OCI-LY1 (cell line): ENCODE data around the gene PARD3.

Experiments
- H2AFZ ChIP-seq: fragments of 200-600 bp; sonication (generic), shearing (Covaris generic); 2 replicates; pipeline ENCODE4 v1.6.0; 2014; ENCODE audit warnings: antibody characterized with exemption, mild to moderate bottlenecking, low read length
- H3F3A ChIP-seq: fragments of 200-600 bp; sonication (generic), shearing (Covaris generic); 2 replicates; pipeline ENCODE4 v1.6.0; 2014; ENCODE audit warnings: mild to moderate bottlenecking, antibody characterized with exemption, low read length, moderate library complexity; ENCODE audit not compliant: insufficient read depth
- H3K27ac ChIP-seq: fragments of 200-600 bp; sonication (generic); 2 replicates; pipeline ENCODE4 v1.5.1; 2014; ENCODE audit warnings: low read length, mixed run types, mild to moderate bottlenecking, low read depth; ENCODE audit not compliant: poor library complexity, severe bottlenecking
- H3K27me3 ChIP-seq: fragments of 200-600 bp; sonication (generic); 2 replicates; pipeline ENCODE4 v1.6.0; 2014; ENCODE audit warnings: antibody characterized with exemption, mild to moderate bottlenecking, low read length, moderate library complexity; ENCODE audit not compliant: insufficient read depth
- H3K36me3 ChIP-seq: fragments of 200-600 bp; sonication (generic); 2 replicates; pipeline ENCODE4 v1.6.1; 2014; ENCODE audit warnings: mild to moderate bottlenecking, antibody characterized with exemption, low read length, moderate library complexity, mixed read lengths; ENCODE audit not compliant: insufficient read depth
- H3K4me1 ChIP-seq: fragments of 200-600 bp; sonication (generic); 2 replicates; pipeline ENCODE4 v1.5.1; 2014; ENCODE audit warnings: mild to moderate bottlenecking, low read length, moderate library complexity; ENCODE audit not compliant: insufficient read depth, severe bottlenecking
- H3K4me2 ChIP-seq: fragments of 200-600 bp; sonication (generic), shearing (Covaris generic); 2 replicates; pipeline ENCODE4 v1.6.1; 2014; ENCODE audit warnings: low read length
- H3K4me3 ChIP-seq: fragments of 200-600 bp; sonication (generic); 2 replicates; pipeline ENCODE4 v1.5.1; 2014; ENCODE audit warnings: low read length, low read depth, mild to moderate bottlenecking, mixed read lengths; ENCODE audit not compliant: poor library complexity, severe bottlenecking
- H3K79me2 ChIP-seq: fragments of 200-600 bp; shearing (Covaris generic); 2 replicates; pipeline ENCODE4 v1.6.1; 2016; ENCODE audit warnings: mixed run types, low read length, mixed read lengths; ENCODE audit not compliant: insufficient read depth
- H3K9ac ChIP-seq: fragments of 200-600 bp; sonication (generic), shearing (Covaris generic); 2 replicates; pipeline ENCODE4 v1.6.1; 2014; ENCODE audit warnings: mild to moderate bottlenecking, low read length, mixed read lengths
- H3K9me2 ChIP-seq: fragments of 200-600 bp; sonication (generic), shearing (Covaris generic); 2 replicates; pipeline ENCODE4 v1.6.1; 2014; ENCODE audit warnings: low read depth, mild to moderate bottlenecking, low read length, mixed read lengths
- H3K9me3 ChIP-seq: fragments of 200-600 bp; shearing (Covaris generic); 2 replicates; pipeline ENCODE4 v1.6.1; 2014; ENCODE audit warnings: low read length, mixed read lengths
- H4K20me1 ChIP-seq: fragments of 200-600 bp; sonication (generic), shearing (Covaris generic); 2 replicates; pipeline ENCODE4 v1.6.0; 2016; ENCODE audit warnings: mild to moderate bottlenecking, low read length; ENCODE audit not compliant: insufficient read depth
- EZH2 ChIP-seq: fragments of 200-600 bp; sonication (generic), shearing (Covaris generic); IDR thresholded peaks from 2 replicates; pipeline ENCODE4 v1.8.0; 2017; ENCODE audit warnings: borderline replicate concordance, mixed run types, mild to moderate bottlenecking, antibody characterized with exemption, low read length, moderate library complexity, mixed read lengths
- TF ChIP-seq, protein P1 (sequence below): fragments of 200-600 bp; sonication (generic), shearing (Covaris generic); IDR thresholded peaks from 2 replicates; pipeline ENCODE4 v1.5.1; 2017; ENCODE audit warnings: mild to moderate bottlenecking, antibody characterized with exemption, low read length, moderate library complexity, mixed read lengths

PARD3 gene

GRCh38 chr10:34474555-34475273, 340.4 kb downstream of the PARD3 start:
- Histone ChIP-seq H3K4me2 (no peak overlapping the region), H3K9ac (no peak overlapping the region), H3K9me3 (no peaks in the 10 kb centered on the region), H3K4me1 (no peaks in the 10 kb centered on the region), H3K4me3 (no peak overlapping the region), H3K79me2 (no peaks in the 10 kb centered on the region), H3K9me2 (no peaks in the 10 kb centered on the region), H3K27ac (no peak overlapping the region), H3K27me3 (no peaks in the 10 kb centered on the region; the same call in 1 of the 2 replicates), H3F3A (no peaks in the 10 kb centered on the region), H3K36me3 (no peaks in the 10 kb centered on the region), H2AFZ (no peak overlapping the region), H4K20me1 (no peaks in the 10 kb centered on the region)
- TF ChIP-seq EZH2 = no peak

- Histone ChIP-seq H3K4me1 (no peaks in the 10 kb centered on the region), H3K27me3 (no peaks in the 10 kb centered on the region; the same call in 1 of the 2 replicates), H4K20me1 (no peaks in the 10 kb centered on the region), H3K79me2 (no peaks in the 10 kb centered on the region), H2AFZ (no peak overlapping the region), H3K9ac (no peak overlapping the region), H3K4me3 (no peak overlapping the region), H3K36me3 (no peaks in the 10 kb centered on the region), H3K27ac (no peak overlapping the region), H3K9me2 (no peaks in the 10 kb centered on the region), H3K9me3 (no peaks in the 10 kb centered on the region), H3F3A (no peaks in the 10 kb centered on the region), H3K4me2 (no peak overlapping the region)
- TF ChIP-seq EZH2 = no peak
- TF ChIP-seq, protein P1, sequence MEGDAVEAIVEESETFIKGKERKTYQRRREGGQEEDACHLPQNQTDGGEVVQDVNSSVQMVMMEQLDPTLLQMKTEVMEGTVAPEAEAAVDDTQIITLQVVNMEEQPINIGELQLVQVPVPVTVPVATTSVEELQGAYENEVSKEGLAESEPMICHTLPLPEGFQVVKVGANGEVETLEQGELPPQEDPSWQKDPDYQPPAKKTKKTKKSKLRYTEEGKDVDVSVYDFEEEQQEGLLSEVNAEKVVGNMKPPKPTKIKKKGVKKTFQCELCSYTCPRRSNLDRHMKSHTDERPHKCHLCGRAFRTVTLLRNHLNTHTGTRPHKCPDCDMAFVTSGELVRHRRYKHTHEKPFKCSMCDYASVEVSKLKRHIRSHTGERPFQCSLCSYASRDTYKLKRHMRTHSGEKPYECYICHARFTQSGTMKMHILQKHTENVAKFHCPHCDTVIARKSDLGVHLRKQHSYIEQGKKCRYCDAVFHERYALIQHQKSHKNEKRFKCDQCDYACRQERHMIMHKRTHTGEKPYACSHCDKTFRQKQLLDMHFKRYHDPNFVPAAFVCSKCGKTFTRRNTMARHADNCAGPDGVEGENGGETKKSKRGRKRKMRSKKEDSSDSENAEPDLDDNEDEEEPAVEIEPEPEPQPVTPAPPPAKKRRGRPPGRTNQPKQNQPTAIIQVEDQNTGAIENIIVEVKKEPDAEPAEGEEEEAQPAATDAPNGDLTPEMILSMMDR = no peak
Measured at GRCh38 chr10:34474009-34474376, 341.1 kb downstream of the PARD3 start.

GRCh38 chr10:34473174-34474008, 341.7 kb downstream of the PARD3 start:
- Histone ChIP-seq H3K27me3 (no peaks in the 10 kb centered on the region; the same call in 1 of the 2 replicates), H3K36me3 (no peaks in the 10 kb centered on the region), H3K4me1 (no peaks in the 10 kb centered on the region), H2AFZ (no peak overlapping the region), H3F3A (no peaks in the 10 kb centered on the region), H3K4me3 (no peak overlapping the region), H3K79me2 (no peaks in the 10 kb centered on the region), H4K20me1 (no peaks in the 10 kb centered on the region), H3K4me2 (no peak overlapping the region), H3K9ac (no peak overlapping the region), H3K9me3 (no peaks in the 10 kb centered on the region), H3K9me2 (no peaks in the 10 kb centered on the region), H3K27ac (no peak overlapping the region)
- TF ChIP-seq, protein P1 = no peak
- no peak for TF ChIP-seq EZH2
